Panc1 (cell line): ENCODE data around the gene MAGI3. TPM values are rescaled to one million over a fixed set of nuclear protein-coding genes. Genes with fewer than 3 reads are reported as not detected.

Experiments used
- ATAC-seq: fragments of 200-7000 bp; cut with Tn5 transposase; 2 replicates; pipeline ENCODE4 v1.9.1; 2020; ENCODE audit warnings: mild to moderate bottlenecking, moderate library complexity
- BruUV-seq: library from RNA; stranded (reverse); fragments of 400-500 nt; replicated peaks from 2 replicates; lab custom pipeline; 2021; lab: Mats Ljungman, UMichigan
- CTCF ChIA-PET: fragments of 300-600 bp; sonication (Branson Sonifier 250); formaldehyde crosslinking; loops from one replicate; lab custom pipeline; 2022; ENCODE audit warnings: antibody characterized with exemption; lab: Charles Lee
- POLR2A ChIA-PET: fragments of 300-600 bp; sonication (Branson Sonifier 250); formaldehyde crosslinking; loops from one replicate; lab custom pipeline; 2022; ENCODE audit warnings: antibody characterized with exemption; lab: Charles Lee
- DNase-seq: peaks from one replicate; pipeline ENCODE4 v3.0.0-alpha.2; 2010; ENCODE audit warnings: low read depth, low spot score
- H3K27ac ChIP-seq: 2 replicates; pipeline ENCODE4 v1.5.1; 2011; ENCODE audit warnings: mild to moderate bottlenecking, low read length, inconsistent platforms
- H3K27me3 ChIP-seq: fragments of 200-500 bp; sonication (Bioruptor generic); 2 replicates; pipeline ENCODE4 v1.6.0; 2014; ENCODE audit warnings: low read length, inconsistent platforms; ENCODE audit not compliant: control insufficient read depth, insufficient read depth
- H3K36me3 ChIP-seq: fragments of 200-500 bp; sonication (Bioruptor generic); 2 replicates; pipeline ENCODE4 v1.5.1; 2014; ENCODE audit warnings: inconsistent platforms, mild to moderate bottlenecking, low read length, moderate library complexity; ENCODE audit not compliant: control insufficient read depth, insufficient read depth
- H3K4me1 ChIP-seq: 2 replicates; pipeline ENCODE4 v1.5.1; 2011; ENCODE audit warnings: inconsistent platforms, mild to moderate bottlenecking, low read length, moderate library complexity; ENCODE audit not compliant: control insufficient read depth, insufficient read depth
- H3K4me3 ChIP-seq, 2 experiments: 2 replicates each; pipeline ENCODE4 v1.5.1; 2011 to 2012; ENCODE audit warnings: low read depth in 2 of 2, low read length in 2 of 2, mild to moderate bottlenecking in 2 of 2, inconsistent platforms in 1 of 2, moderate library complexity in 1 of 2
- H3K9me3 ChIP-seq: fragments of 200-500 bp; sonication (Bioruptor generic); 2 replicates; pipeline ENCODE4 v1.5.1; 2014; ENCODE audit warnings: low read depth, mild to moderate bottlenecking, inconsistent platforms, low read length, moderate library complexity; ENCODE audit not compliant: control insufficient read depth, insufficient read depth
- POLR2AphosphoS5 ChIP-seq: IDR thresholded peaks from 2 replicates; pipeline ENCODE4 v1.6.1; 2012; ENCODE audit warnings: mild to moderate bottlenecking, low read depth, low read length, moderate library complexity
- REST ChIP-seq, 2 experiments: IDR thresholded peaks; 2 replicates each; pipeline ENCODE4 v1.6.1; 2011 to 2012; ENCODE audit warnings: low read depth in 2 of 2, control low read depth in 1 of 2, low read length in 1 of 2, mild to moderate bottlenecking in 1 of 2, moderate library complexity in 1 of 2; ENCODE audit not compliant: insufficient read depth in 1 of 2
- SIN3A ChIP-seq: IDR thresholded peaks from 2 replicates; pipeline ENCODE4 v1.6.1; 2012; ENCODE audit warnings: low read depth, mild to moderate bottlenecking, low read length, moderate library complexity, borderline replicate concordance; ENCODE audit not compliant: insufficient read depth
- TCF7L2 ChIP-seq: IDR thresholded peaks from 2 replicates; pipeline ENCODE4 v1.6.1; 2011; ENCODE audit warnings: mild to moderate bottlenecking, low read depth, low read length, inconsistent platforms
- in situ Hi-C: cut with HindIII; loops from 2 replicates; pipeline ENCODE4 v1.10.0; 2016; ENCODE audit warnings: low sequenced_read_pairs, low pct_unique_long_range_greater_than_20kb
- intact Hi-C: fragments of 100-400 bp; cut with micrococcal nuclease; formaldehyde crosslinking; loops from one replicate; pipeline ENCODE4 v1.10.0; 2022; ENCODE audit not compliant: unreplicated experiment
- total RNA-seq: library from RNA; stranded (reverse); gene quantifications from one replicate; pipeline ENCODE4 v1.2.1, GENCODE V29; 2021; ENCODE audit not compliant: unreplicated experiment
- TF ChIP-seq, protein P1 (sequence below): fragments of 450-650 bp; IDR thresholded peaks from 2 replicates; pipeline ENCODE4 v1.5.1; 2017; ENCODE audit warnings: mild to moderate bottlenecking

MAGI3 gene
- total RNA-seq, 1 experiment from 2014 or later = 10.9 TPM

DNA sequence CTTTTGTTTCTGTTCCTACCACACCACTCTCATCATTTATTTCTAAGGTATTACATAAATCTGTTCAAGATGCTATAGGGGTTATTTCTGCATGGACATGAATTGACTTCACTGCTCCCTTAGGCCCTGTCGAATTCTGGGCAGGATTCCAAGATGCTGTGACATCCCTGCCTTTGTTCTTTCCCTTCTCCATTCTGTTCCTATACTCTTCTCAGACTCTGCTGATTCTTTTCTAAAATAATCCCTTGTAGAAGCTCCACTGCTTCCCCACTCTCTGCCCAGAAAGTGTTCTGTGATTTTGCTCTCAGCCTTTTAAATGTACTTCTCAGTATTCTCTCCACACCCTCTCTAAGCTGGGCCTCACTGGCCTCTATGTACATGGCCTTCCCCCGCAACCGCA lies 269.8 kb downstream of the MAGI3 start:
- H3K4me1 ChIP-seq = no peaks in the 10 kb centered on the region
- H3K27ac ChIP-seq = no peak overlapping the region
- H3K4me3 ChIP-seq = no peak overlapping the region
- H3K9me3 ChIP-seq = no peaks in the 10 kb centered on the region
- CTCF ChIA-PET = no interaction called here
- no peaks in the 10 kb centered on the region for H3K27me3 ChIP-seq
- TF ChIP-seq, protein P1, sequence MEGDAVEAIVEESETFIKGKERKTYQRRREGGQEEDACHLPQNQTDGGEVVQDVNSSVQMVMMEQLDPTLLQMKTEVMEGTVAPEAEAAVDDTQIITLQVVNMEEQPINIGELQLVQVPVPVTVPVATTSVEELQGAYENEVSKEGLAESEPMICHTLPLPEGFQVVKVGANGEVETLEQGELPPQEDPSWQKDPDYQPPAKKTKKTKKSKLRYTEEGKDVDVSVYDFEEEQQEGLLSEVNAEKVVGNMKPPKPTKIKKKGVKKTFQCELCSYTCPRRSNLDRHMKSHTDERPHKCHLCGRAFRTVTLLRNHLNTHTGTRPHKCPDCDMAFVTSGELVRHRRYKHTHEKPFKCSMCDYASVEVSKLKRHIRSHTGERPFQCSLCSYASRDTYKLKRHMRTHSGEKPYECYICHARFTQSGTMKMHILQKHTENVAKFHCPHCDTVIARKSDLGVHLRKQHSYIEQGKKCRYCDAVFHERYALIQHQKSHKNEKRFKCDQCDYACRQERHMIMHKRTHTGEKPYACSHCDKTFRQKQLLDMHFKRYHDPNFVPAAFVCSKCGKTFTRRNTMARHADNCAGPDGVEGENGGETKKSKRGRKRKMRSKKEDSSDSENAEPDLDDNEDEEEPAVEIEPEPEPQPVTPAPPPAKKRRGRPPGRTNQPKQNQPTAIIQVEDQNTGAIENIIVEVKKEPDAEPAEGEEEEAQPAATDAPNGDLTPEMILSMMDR = no peak
- TF ChIP-seq REST (IDR thresholded peaks at IDR 0.05; ENCODE audit: insufficient read depth in 1 of 2, low read depth in 2 of 2, low read length in 1 of 2) = no peak
- TF ChIP-seq SIN3A = no peak
- no peak for TF ChIP-seq TCF7L2
- no peak for TF ChIP-seq POLR2AphosphoS5
- in situ Hi-C loops = no loop called here
- intact Hi-C loops = no loop called here
- no peak for ATAC-seq
- no TSS peak for BruUV-seq
- DNase-seq = no peak
- H3K36me3 ChIP-seq = no peaks in the 10 kb centered on the region; the same call in 1 of the 2 replicates
- POLR2A ChIA-PET = no interaction called here

DNA sequence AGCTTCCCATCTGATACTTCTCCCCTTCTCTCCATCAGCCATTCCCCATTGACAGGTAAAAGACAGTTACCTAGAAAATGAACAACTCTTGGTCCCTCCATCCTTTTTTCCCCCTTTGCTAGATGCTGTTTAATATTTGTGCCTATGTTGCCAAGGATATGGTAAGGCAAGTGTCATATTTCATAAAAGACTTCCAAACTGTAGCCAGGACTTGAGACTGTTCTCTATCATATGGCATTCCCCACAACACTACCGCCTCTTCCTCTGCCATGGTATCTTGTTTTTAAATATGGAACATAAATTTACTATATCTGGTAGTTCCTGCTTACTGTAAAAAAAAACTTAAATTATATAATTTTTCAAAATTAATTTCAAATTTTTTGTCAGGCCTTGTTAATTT lies 271.8 kb downstream of the MAGI3 start:
- ATAC-seq = no peak
- ChIA-PET POLR2A (no interaction called here), CTCF (no interaction called here)
- H3K4me3 ChIP-seq = no peak overlapping the region
- BruUV-seq = no TSS peak
- H3K36me3 ChIP-seq = no peaks in the 10 kb centered on the region; the same call in 1 of the 2 replicates
- H3K27me3 ChIP-seq = no peaks in the 10 kb centered on the region
- no peaks in the 10 kb centered on the region for H3K4me1 ChIP-seq
- TF ChIP-seq SIN3A = no peak
- TF ChIP-seq REST (IDR thresholded peaks at IDR 0.05; ENCODE audit: insufficient read depth in 1 of 2, low read depth in 2 of 2, low read length in 1 of 2) = no peak
- no peak for TF ChIP-seq POLR2AphosphoS5
- TF ChIP-seq, protein P1 = no peak
- in situ Hi-C loops (no loop called here), intact Hi-C loops (no loop called here)
- no peak for DNase-seq
- H3K27ac ChIP-seq = no peak overlapping the region
- H3K9me3 ChIP-seq = no peaks in the 10 kb centered on the region
